ENCODE measurements around the gene TMEM178B. TPM values are rescaled to one million over a fixed set of nuclear protein-coding genes. Genes with fewer than 3 reads are reported as not detected.
"Not testable (repeated sequence)": the region's sequence is repeated elsewhere in the genome, so short reads cannot be mapped to it uniquely, and the experiment has no call there.

TMEM178B gene
- polyA plus RNA-seq, 1 donor, result 0.57 TPM

- no peak for DNase-seq
These were observed 323.6 kb downstream of the TMEM178B start for GRCh38 chr7:141397236-141398163.

DNA sequence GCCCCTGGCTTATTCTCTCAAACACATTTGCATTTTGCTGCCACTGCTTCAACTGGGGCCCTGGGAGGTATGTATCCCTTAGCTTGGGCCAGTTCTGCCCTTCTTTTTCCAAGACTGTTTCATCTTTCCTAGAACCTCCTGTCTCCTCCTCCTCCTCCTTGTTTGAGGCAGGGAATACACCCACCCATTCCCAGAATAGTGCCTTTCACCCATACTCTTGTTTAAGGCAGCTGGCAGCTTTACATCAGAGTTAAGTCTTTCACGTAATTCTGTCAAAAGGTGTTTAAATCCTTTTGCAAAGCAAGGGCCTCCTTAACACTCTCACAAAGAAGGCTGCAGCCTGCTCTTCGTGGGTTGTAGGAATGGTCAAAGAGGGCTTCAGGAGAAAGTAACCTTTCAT, 326.5 kb downstream of the TMEM178B start:
- no peak for DNase-seq

DNA sequence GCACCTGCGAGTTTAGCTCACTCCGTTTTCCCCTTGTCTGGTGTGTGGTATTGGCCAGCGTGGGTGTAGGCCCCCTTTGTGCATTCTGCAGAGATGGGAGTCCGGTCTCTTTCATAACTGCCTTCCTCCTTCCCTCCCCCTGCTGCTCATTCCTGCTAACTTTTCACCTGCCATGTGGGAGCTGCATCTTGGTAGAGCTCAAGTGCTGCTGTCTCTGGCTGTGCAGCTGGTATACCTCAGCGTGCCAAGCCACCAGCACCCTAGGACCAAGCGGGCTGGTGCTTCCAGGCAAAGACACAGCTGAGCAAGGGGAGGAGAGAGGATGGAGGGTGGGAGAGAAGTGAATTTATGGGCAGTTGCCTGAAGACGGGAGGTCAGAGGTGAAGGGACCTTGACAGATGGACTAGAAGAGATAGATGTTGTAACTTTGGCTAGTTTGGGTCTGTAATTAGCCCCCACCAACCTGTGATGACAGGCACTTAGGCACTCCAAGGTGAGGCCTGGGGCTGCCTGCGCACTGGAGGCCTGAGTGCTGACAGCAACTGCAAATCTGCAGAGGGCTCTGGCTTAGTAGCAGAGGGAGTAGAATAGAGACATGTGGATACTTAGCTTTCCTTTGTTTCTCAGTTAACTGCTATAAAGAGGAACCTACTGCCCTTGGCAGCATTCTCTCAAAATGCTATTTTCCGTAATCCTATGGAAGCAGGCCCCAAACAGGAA, 328.6 kb downstream of the TMEM178B start:
- no peak for DNase-seq

DNA sequence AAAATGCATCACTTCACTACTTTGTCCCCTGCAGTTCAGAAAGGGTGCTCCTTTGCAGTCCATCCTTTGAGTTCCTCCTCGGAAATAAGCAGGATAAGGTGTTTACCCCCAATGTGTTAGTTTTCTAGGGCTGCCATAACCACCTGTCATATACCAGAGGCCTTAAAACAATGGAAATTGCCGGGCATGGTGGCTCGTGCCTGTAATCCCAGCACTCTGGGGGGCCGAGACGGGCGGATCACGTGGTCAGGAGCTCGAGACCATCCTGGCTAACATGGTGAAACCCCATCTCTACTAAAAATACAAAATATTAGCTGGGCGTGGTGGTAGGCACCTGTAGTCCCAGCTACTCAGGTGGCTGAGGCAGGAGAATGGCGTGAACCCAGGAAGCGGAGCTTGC, 330.0 kb downstream of the TMEM178B start:
- not testable (repeated sequence) for DNase-seq

DNA sequence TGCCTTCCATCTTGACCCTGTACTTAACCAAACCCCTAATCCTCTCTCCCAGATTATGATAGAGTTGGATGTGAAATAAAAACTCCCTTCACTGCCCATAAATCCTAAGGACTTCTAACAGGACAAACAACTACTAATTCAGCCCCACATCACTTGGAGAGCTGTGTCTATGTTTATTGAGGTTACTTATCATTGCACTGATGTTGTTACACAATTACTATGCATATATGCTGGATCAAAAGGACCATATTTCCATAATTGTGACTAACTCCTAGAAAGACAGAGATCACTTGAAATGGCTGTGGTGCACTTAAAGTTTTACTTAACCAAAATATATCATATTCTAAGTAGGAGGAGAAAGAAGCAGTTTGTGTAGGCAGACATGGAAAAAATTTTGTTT, 332.5 kb downstream of the TMEM178B start:
- DNase-seq, result no peak

- DNase-seq, result no peak
These were observed 334.0 kb downstream of the TMEM178B start for GRCh38 chr7:141407893-141408292.

DNA sequence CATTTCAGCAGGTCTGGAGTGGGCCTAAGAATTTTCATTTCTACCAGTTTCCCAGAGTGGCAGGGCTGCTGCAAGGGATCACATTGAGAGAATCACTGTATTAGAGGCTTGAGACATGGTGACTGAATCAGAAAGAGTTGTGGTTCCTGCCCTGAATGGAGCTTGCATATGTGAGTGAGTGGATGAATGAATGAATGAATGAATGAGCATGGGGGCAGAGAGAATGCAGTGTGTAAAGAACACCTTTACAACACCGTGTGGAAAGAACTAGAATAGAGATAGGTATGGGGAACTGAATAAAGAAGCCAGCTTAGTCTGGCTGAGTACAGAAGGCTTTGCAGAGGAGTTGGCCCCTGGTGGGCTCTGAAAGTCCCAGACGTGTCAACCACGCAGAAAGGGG, 334.6 kb downstream of the TMEM178B start:
- no peak for DNase-seq

DNA sequence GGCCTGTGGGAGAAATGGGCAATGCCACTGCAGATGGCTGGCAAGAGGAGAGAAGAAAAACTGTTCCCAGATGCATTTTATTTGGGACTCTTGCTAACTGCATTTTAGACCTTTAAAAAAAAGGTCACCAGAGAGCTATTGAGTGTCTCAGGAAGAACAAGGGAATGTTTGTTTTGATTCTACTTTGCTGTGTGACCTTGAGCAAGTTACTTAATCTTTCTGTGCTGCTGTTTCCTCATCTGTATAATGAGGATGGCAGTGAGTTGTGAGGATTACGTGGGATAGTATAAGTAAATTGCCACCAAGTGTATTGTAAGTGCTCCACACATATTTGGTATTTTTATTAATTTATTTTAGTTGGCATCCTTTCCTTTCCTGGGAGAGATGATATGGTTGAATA, 335.4 kb downstream of the TMEM178B start:
- DNase-seq, result no peak

DNA sequence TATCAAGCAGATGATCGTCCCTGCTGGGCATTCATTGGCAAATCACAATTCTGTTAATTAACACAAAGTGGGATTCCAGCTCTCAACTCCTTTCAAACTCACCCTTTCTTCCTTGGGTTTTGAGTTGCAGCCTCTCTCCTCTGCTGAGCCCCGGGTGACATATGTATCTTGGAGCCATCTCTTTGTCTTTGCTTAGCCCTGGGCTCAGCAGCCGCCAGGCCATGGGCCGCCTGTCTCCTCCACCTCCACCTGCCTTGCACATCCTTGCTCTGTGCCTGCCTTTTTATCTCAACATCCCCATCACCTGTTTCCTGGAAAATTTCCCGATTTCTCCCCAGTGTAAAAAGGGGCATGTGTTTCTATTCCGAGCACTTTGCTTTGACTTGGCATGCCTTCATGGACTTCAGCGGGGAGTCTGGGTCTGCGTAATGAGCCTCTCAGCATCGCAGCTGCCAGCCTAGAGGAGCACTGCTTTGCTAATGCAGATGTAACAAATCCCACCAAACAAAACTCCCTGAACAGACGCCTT, 336.0 kb downstream of the TMEM178B start:
- no peak for DNase-seq

DNA sequence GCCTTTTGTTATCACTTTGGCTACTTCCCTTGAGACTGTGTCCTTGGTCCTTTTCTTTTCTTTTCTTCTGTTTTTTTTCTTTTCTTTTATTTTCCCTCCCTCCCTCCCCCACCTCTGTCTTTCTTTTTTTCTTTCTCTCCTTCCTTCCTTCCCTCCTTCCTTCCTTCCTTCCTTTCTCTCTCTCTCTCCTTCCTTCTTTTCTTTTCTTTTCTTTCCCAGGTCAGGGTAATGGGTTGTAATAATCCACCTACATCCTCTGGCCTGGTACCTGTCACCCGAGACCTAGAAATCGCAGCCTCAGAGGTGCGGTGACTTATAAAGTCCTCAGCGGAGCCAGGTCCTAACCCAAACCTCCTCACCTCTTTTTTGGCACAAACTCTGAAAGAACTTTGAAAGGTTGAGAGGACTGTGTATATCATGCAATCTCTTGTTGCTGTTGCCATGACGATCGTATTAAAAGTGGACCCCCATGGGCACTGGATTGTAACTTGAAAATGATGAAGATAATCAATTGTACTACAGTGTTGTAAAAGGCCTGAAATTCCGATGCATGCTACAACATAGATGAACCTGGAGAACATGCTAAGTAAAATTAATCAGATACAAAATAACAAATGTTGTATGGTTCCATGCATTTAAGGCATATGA, 336.6 kb downstream of the TMEM178B start:
- DNase-seq, result no peak

GRCh38 chr7:141411133-141411532, 337.3 kb downstream of the TMEM178B start:
- DNase-seq, result no peak

GRCh38 chr7:141415999-141416398, 342.1 kb downstream of the TMEM178B start:
- DNase-seq, result no peak

- DNase-seq, result no peak
These were observed 342.9 kb downstream of the TMEM178B start for GRCh38 chr7:141416650-141417270.

DNA sequence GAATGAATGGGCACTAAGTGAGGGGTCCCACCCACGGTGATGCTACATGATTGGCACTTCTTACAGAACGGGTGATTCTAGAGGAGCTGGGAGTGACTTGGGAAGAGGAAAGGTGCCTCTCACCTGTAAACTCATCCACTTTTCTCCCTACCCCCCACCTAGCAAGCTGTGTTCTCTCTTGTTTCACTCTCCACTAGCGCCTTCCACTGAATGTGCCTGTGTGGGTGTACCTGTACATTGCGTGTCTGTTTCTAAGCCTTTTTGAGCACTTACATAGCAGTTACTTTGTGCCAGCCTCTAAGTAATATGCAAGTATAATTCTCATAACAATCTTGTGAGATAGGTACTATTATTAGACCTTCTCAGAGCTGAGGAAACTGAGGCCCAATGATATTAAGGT, 343.6 kb downstream of the TMEM178B start:
- no peak for DNase-seq

DNA sequence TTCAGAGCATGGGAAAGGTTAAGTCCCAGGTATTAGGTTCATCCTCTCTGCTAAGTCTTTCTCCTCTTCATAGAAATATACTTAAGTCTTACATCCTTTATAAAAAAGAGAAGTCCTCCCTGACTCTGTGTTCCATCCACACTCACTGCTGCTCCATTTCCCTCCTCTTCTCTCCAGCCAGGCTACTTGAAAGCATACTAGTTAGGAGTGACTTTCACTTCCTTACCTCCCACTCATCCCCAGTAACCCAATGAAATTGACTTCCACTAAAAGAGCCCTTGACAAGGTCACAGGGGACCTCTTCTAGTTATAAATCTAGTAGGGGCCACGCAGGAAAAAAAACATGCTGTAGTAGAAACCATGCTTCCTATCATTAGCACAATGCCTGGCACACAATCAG, 344.2 kb downstream of the TMEM178B start:
- DNase-seq, result no peak

DNA sequence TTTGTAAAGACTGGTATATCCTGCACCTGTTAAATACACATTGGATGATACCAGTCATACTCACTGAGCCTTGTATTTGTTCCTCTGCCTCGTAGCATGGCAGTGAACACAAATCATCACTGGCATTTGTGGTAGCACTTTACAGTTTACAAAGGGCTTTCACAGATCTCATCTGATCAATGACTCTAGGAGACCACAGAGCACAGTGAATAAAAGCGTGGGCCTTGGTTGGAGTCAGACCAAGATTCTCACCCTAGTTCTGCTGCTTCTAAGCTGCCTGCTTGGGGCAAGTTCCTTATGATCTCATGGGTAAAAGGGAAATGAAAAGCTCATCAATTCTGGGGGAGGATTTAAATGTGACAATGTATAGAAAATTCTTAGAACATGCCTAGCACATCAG, 347.4 kb downstream of the TMEM178B start:
- DNase-seq, result no peak

DNA sequence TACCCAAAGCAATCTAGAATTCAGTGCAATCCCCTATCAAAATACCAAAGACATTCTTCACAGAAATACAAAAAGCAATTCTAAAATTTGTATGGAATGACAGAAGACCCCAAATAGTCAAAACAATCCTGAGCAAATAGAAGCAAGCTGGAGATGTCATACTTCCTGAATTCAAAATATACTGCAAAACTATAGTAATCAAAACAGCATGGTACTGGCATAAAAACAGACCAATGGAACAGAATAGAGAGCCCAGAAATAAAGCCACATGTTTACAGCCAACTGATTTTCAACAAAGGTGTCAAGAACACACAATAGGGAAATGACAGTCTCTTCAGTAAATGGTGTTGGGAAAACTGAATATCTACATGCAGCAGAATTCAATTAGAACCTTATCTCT, 353.3 kb downstream of the TMEM178B start:
- DNase-seq, result no peak

DNA sequence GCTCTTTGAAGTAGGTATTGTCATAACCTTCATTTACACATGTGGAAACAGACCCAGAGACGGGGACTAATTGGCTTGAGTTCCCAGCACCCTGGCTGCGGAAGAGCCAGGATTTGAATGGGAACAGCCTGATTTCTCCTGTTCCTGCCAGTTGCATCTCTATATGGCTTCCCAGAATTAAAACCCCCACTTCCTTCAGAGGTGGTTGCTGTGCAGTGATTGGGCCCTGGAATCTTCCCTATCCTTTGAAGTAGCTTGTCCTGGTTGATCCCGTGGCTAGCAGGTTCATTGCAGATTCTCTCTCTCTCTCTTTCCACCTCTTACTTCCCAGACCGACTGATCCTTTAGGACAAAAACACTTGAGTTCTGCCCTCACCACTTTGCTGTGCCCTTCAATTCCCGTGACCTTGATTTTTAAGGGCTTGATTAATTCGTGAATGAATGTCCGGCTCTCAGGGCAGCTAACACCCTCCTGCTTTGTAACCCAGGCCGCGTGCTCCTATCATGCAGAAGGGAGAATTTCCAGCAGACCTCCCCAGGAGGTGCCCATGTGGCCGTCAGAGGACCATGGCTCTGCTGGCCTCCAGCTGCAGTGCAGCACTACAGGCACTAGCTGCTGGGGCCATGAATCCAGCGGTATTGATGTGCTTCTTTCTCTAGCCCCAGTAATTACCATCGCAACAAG, 356.7 kb downstream of the TMEM178B start:
- DNase-seq, result no peak

GRCh38 chr7:141431140-141431479, 357.2 kb downstream of the TMEM178B start:
- DNase-seq, result no peak

GRCh38 chr7:141431711-141432110, 357.8 kb downstream of the TMEM178B start:
- DNase-seq, result no peak

GRCh38 chr7:141433698-141434097, 359.8 kb downstream of the TMEM178B start:
- DNase-seq, result no peak

GRCh38 chr7:141436139-141436538, 362.3 kb downstream of the TMEM178B start:
- DNase-seq, result no peak
